ENCODE data around the gene INHBC.
A peak's percentile ranks its signal among the peaks of the same experiment; 100 is the strongest.
"Not testable (repeated sequence)": the region's sequence is repeated elsewhere in the genome, so short reads cannot be mapped to it uniquely, and the experiment has no call there.

INHBC gene

DNA sequence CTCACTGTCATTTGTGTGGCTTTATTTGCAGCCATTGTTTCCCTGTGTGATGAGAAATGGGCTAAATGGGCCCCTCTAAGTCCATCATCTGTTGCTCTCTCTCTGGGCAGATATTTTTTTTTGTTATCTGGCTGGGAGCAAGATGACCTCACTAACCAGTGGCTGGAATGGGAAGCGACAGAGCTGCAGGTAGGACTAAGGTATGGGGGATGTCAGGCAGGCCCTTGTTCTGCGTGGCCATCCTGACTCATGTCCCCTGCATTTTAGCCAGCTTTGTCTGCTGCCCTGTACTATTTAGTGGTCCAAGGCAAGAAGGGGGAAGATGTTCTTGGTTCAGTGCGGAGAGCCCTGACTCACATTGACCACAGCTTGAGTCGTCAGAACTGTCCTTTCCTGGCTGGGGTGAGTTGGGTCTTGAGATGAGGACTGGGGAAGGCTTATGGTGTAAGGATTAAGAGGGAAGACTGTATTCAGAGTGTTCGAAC lies 54.6 kb downstream of the INHBC start:
- H3K4me1 ChIP-seq (ENCODE audit: low read length) = peaks cover 12% of the 10 kb centered on the region
- H3K79me2 ChIP-seq (ENCODE audit: low read length) = peaks cover 26% of the 10 kb centered on the region
- H3K27me3 ChIP-seq (ENCODE audit: low read depth, low read length) = no peaks in the 10 kb centered on the region
- TF ChIP-seq, protein P1, sequence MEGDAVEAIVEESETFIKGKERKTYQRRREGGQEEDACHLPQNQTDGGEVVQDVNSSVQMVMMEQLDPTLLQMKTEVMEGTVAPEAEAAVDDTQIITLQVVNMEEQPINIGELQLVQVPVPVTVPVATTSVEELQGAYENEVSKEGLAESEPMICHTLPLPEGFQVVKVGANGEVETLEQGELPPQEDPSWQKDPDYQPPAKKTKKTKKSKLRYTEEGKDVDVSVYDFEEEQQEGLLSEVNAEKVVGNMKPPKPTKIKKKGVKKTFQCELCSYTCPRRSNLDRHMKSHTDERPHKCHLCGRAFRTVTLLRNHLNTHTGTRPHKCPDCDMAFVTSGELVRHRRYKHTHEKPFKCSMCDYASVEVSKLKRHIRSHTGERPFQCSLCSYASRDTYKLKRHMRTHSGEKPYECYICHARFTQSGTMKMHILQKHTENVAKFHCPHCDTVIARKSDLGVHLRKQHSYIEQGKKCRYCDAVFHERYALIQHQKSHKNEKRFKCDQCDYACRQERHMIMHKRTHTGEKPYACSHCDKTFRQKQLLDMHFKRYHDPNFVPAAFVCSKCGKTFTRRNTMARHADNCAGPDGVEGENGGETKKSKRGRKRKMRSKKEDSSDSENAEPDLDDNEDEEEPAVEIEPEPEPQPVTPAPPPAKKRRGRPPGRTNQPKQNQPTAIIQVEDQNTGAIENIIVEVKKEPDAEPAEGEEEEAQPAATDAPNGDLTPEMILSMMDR (IDR thresholded peaks at IDR 0.05; ENCODE audit: low read depth, low read length) = no peak
- no peak for TF ChIP-seq EZH2phosphoT487 (IDR thresholded peaks at IDR 0.05; ENCODE audit: low read depth)
- H3K36me3 ChIP-seq (replicated peaks; ENCODE audit: low read depth, low read length) = peaks cover 30% of the 10 kb centered on the region
- H3K4me2 ChIP-seq (ENCODE audit: low read length) = peak overlapping the region; percentile 95
- peak overlapping the region; percentile 97 for H3K4me3 ChIP-seq (ENCODE audit: low read length)
- no peaks in the 10 kb centered on the region for H4K20me1 ChIP-seq (ENCODE audit: insufficient read depth, low read length)
- H3K9me3 ChIP-seq (ENCODE audit: insufficient read depth, low read length) = no peaks in the 10 kb centered on the region
- H2AFZ ChIP-seq (ENCODE audit: low read depth, low read length) = no peak overlapping the region
- H3K9ac ChIP-seq (ENCODE audit: low read length) = peak overlapping the region; percentile 80
- no peak overlapping the region for H3K27ac ChIP-seq (ENCODE audit: low read length)

DNA sequence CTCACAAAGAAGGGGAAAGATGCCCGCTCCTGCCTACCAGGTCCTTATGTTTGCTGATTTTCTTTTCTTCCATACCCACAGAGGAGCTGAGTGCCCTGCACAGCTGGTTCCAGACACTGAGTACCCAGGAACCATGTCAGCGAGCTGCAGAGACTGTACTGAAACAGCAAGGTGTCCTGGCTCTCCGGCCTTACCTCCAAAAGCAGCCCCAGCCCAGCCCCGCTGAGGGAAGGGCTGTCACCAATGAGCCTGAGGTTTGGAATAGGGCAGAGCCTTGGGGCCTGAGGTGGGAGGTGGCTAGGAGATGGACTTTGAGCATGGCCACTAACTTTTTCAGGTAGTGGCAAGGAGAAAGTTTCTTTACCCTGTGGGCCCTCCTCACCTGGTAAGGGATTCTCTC lies 55.5 kb downstream of the INHBC start:
- Histone ChIP-seq H4K20me1 (ENCODE audit: insufficient read depth, low read length) (no peaks in the 10 kb centered on the region), H3K36me3 (replicated peaks; ENCODE audit: low read depth, low read length) (peaks cover 30% of the 10 kb centered on the region), H3K9me3 (ENCODE audit: insufficient read depth, low read length) (no peaks in the 10 kb centered on the region), H3K79me2 (ENCODE audit: low read length) (peaks cover 26% of the 10 kb centered on the region), H3K4me3 (ENCODE audit: low read length) (no peak overlapping the region), H3K4me1 (ENCODE audit: low read length) (peaks cover 12% of the 10 kb centered on the region), H2AFZ (ENCODE audit: low read depth, low read length) (no peak overlapping the region), H3K27ac (ENCODE audit: low read length) (no peak overlapping the region), H3K27me3 (ENCODE audit: low read depth, low read length) (no peaks in the 10 kb centered on the region), H3K4me2 (ENCODE audit: low read length) (no peak overlapping the region), H3K9ac (ENCODE audit: low read length) (no peak overlapping the region)
- no peak for TF ChIP-seq EZH2phosphoT487 (IDR thresholded peaks at IDR 0.05; ENCODE audit: low read depth)
- TF ChIP-seq, protein P1 (IDR thresholded peaks at IDR 0.05; ENCODE audit: low read depth, low read length) = no peak

DNA sequence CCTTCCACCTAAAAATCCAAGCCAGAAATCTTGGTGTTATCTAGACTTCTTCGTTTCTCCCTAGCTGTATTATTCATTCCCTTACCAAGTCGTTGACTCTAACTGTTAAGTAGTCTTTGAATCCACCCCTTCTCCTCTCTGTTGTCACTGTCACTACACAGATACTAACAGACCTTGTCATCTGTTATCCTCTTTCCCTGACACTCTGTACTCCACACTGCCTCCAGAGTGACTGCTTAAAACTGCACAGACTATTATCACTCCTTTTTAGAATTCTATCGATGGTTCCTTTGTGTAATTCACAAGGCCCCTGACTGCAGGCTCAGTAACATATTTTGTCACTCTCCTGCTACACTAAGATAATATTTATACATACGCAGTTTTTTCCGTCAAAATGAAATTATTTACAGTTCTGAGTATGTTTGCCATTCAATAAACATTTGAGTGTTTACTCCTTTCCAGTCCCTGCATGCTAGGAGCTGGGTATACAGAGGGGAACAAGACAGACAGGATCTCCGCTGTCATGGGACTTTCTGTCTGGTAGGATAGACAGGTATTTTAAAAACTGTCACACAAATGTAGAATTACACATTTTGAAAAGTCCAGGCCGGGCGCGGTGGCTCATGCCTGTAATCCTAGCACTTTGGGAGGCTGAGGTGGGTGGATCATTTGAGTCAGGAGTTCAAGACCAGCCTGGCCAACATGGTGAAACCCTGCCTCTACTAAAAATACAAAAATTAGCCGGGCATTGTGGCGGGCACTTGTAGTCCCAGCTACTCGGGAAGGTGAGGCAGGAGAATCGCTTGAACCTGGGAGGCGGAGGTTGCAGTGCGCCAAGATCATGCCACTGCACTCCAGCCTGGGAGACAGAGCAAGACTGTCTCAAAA lies 57.1 kb downstream of the INHBC start:
- H4K20me1 ChIP-seq (ENCODE audit: insufficient read depth, low read length) = no peaks in the 10 kb centered on the region

DNA sequence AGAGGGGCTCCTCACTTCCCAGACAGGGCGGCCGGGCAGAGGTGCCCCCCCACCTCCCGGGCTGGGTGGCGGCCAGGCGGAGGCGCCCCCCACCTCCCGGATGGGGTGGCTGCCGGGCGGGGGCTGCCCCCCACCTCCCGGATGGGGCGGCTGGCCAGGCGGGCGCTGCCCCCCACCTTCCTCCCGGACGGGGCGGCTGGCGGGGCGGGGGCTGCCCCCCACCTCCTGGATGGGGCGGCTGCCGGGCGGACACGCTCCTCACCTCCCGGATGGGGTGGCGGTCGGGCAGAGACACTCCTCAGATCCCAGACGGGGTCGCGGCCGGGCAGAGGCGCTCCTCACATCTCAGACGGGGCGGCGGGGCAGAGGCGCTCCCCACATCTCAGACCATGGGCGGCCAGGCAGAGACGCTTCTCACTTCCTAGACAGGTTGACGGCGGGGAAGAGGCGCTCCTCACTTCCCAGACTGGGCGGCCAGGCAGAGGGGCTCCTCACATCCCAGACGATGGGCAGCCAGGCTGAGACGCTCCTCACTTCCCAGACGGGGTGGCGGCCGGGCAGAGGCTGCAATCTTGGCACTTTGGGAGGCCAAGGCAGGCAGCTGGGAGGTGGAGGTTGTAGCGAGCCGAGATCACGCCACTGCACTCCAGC lies 60.6 kb downstream of the INHBC start:
- not testable (repeated sequence) for H3K4me3 ChIP-seq (ENCODE audit: low read length); H3K27ac ChIP-seq (ENCODE audit: low read length); H3K9me3 ChIP-seq (ENCODE audit: insufficient read depth, low read length); H3K79me2 ChIP-seq (ENCODE audit: low read length); H4K20me1 ChIP-seq (ENCODE audit: insufficient read depth, low read length); H3K4me2 ChIP-seq (ENCODE audit: low read length); H3K9ac ChIP-seq (ENCODE audit: low read length); H3K27me3 ChIP-seq (ENCODE audit: low read depth, low read length); H3K4me1 ChIP-seq (ENCODE audit: low read length); H2AFZ ChIP-seq (ENCODE audit: low read depth, low read length)
- H3K36me3 ChIP-seq (replicated peaks; ENCODE audit: low read depth, low read length) = peaks cover 48% of the 10 kb centered on the region

More for the DNA sequence above, 57.1 kb downstream of the INHBC start:
- Histone ChIP-seq H3K4me2 (ENCODE audit: low read length) (no peak overlapping the region), H3K27me3 (ENCODE audit: low read depth, low read length) (no peaks in the 10 kb centered on the region), H3K27ac (ENCODE audit: low read length) (no peak overlapping the region), H3K4me3 (ENCODE audit: low read length) (no peak overlapping the region), H3K79me2 (ENCODE audit: low read length) (peaks cover 26% of the 10 kb centered on the region), H3K4me1 (ENCODE audit: low read length) (peaks cover 12% of the 10 kb centered on the region), H3K9me3 (ENCODE audit: insufficient read depth, low read length) (no peaks in the 10 kb centered on the region), H3K36me3 (replicated peaks; ENCODE audit: low read depth, low read length) (peaks cover 33% of the 10 kb centered on the region), H3K9ac (ENCODE audit: low read length) (no peak overlapping the region), H2AFZ (ENCODE audit: low read depth, low read length) (no peak overlapping the region)
- TF ChIP-seq EZH2phosphoT487 (IDR thresholded peaks at IDR 0.05; ENCODE audit: low read depth) = no peak
- TF ChIP-seq, protein P1 (IDR thresholded peaks at IDR 0.05; ENCODE audit: low read depth, low read length) = no peak
